GM12872 (cell line): ENCODE data around the gene KTN1.

Experiments
- CTCF ChIP-seq: IDR thresholded peaks from 3 replicates; pipeline ENCODE4 v1.5.1; 2011; ENCODE audit warnings: low read depth, mild to moderate bottlenecking, low read length, moderate library complexity; ENCODE audit not compliant: insufficient read depth

KTN1 gene

DNA sequence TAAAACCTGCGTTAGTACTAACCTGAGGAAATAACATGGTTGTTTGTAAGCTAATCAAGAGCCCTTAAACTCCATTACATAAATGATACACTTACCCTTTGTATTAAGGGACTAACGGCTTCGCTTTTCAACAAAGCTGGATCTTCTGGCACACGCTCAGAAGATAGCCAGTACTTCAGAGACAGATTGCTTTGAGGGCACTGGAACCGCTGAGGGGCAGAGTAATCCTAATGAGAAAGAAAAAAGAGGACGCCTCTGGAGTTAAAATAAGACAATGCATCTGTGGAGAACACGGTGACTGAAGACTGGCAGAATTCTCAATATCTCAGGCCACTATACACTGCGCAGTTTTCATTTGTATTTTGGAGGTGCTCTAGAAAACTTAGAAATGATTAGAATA, 1.5 kb upstream of the KTN1 start:
- no peak for TF ChIP-seq CTCF

GRCh38 chr14:55580470-55581341, 699 bp downstream of the KTN1 start:
- 0 out of 3 replicates have a peak, but pooled peaks have one; percentile 5 for TF ChIP-seq CTCF

DNA sequence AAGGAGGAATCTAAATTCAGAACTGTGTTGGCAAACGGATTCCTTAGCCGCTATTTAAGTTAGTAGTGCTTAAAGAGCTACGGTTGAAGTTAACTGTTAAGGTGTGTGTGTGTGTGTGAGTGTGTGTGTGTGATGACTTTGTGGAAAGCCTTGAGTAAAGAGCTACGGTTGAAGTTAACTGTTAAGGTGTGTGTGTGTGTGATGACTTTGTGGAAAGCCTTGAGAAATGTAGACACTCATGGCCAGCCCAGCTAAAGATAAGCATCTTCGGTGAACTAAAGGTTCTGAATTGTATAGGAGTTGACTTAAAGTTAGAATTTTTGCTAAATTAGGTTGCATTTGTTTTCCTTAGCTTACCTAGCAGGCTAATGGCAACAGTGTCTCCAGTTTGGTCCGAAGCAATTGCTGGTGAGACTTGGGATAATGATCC, 1.4 kb downstream of the KTN1 start:
- no peak for TF ChIP-seq CTCF

DNA sequence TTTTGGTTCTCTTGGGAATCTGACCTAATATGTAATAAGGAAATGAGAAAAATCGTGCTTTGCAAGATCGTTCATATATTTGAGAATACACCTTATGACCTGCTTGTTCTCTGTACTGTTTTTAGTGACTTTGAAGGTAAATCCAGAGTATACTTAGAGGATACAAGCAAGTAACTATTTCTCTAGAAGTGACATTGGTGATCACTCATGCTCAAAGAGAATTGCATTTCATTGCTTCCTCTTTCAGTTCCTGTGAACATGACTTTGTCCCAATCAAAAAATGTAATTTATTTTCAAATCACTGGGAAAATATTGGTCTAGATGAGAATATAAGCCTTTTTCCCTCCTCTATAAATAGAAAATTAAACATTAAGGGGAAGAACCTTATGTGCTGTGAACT, 2.7 kb downstream of the KTN1 start:
- TF ChIP-seq CTCF = no peak

GRCh38 chr14:55583942-55584468, 4.0 kb downstream of the KTN1 start:
- no peak for TF ChIP-seq CTCF

GRCh38 chr14:55585854-55586253, 5.8 kb downstream of the KTN1 start:
- no peak for TF ChIP-seq CTCF

DNA sequence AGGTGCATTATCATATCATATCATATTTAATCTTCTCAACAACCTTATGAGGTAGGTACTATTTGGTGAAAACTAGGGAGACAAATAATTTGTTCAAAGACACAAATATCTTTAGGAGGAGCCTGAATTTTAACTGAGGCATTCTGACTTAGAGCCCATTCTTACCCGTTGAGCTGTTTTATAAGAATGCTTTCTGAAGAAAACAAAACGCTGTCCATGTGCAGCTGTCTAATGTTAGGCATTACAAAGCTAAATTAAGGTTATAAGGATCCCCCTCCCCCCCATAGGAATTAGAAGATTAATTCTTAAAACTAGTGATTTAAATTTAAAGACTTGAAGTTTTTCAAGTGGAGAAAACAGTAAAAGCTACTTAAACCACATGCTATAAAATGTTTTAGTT, 6.4 kb downstream of the KTN1 start:
- TF ChIP-seq CTCF = no peak
